ENCODE data around the gene SFT2D1.

DNA sequence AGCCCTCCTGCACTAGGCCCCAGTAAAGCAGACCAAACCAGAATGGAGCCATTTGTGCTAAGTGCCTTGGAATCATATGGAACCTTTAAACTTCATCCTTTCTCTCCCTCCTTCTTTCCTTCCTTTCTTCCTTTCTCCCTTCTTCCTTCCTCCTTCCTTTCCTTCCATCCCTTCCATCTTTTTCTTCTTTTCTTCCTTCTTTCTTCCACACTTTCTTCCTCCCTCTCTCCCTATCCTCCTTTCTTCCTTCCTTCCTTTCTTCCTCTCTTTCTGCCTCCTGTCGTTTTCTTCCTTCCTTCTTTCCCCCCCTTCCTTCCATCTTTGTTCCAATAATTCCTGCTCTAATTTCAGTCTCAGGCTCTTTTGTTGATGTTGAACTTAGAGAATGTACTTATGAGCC lies 11.2 kb upstream of the SFT2D1 start:
- TF ChIP-seq EZH2phosphoT487 (IDR thresholded peaks at IDR 0.05) (no peak), EZH2 (IDR thresholded peaks at IDR 0.05) (no peak)
